Measurements from ENCODE around the gene C1orf159.

- no peak for TF ChIP-seq CEBPB (IDR thresholded peaks at IDR 0.05)
- no peak for TF ChIP-seq TCF12 (IDR thresholded peaks at IDR 0.05; ENCODE audit: low read depth)
- TF ChIP-seq RAD21 (IDR thresholded peaks at IDR 0.05; ENCODE audit: low read depth): no peak
- TF ChIP-seq, protein P1, sequence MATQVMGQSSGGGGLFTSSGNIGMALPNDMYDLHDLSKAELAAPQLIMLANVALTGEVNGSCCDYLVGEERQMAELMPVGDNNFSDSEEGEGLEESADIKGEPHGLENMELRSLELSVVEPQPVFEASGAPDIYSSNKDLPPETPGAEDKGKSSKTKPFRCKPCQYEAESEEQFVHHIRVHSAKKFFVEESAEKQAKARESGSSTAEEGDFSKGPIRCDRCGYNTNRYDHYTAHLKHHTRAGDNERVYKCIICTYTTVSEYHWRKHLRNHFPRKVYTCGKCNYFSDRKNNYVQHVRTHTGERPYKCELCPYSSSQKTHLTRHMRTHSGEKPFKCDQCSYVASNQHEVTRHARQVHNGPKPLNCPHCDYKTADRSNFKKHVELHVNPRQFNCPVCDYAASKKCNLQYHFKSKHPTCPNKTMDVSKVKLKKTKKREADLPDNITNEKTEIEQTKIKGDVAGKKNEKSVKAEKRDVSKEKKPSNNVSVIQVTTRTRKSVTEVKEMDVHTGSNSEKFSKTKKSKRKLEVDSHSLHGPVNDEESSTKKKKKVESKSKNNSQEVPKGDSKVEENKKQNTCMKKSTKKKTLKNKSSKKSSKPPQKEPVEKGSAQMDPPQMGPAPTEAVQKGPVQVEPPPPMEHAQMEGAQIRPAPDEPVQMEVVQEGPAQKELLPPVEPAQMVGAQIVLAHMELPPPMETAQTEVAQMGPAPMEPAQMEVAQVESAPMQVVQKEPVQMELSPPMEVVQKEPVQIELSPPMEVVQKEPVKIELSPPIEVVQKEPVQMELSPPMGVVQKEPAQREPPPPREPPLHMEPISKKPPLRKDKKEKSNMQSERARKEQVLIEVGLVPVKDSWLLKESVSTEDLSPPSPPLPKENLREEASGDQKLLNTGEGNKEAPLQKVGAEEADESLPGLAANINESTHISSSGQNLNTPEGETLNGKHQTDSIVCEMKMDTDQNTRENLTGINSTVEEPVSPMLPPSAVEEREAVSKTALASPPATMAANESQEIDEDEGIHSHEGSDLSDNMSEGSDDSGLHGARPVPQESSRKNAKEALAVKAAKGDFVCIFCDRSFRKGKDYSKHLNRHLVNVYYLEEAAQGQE (IDR thresholded peaks at IDR 0.05; ENCODE audit: low read depth): no peak
- TF ChIP-seq, protein P2, sequence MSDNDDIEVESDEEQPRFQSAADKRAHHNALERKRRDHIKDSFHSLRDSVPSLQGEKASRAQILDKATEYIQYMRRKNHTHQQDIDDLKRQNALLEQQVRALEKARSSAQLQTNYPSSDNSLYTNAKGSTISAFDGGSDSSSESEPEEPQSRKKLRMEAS (IDR thresholded peaks at IDR 0.05): no peak
- TF ChIP-seq, protein P3, sequence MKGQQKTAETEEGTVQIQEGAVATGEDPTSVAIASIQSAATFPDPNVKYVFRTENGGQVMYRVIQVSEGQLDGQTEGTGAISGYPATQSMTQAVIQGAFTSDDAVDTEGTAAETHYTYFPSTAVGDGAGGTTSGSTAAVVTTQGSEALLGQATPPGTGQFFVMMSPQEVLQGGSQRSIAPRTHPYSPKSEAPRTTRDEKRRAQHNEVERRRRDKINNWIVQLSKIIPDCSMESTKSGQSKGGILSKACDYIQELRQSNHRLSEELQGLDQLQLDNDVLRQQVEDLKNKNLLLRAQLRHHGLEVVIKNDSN (IDR thresholded peaks at IDR 0.05): no peak
- no peak for TF ChIP-seq NFIC (IDR thresholded peaks at IDR 0.05)
- no peak for TF ChIP-seq YY1 (IDR thresholded peaks at IDR 0.05; ENCODE audit: low read depth)
- TF ChIP-seq TAF1 (IDR thresholded peaks at IDR 0.05; ENCODE audit: low read depth): no peak
Observed at GRCh38 chr1:1037366-1038327, 78.2 kb downstream of the C1orf159 start.

Data from Ishikawa (cell line).